Uterus (tissue), 4 donors: ENCODE data around the gene SYNGAP1. TPM values are rescaled to one million over a fixed set of nuclear protein-coding genes. Genes with fewer than 3 reads are reported as not detected.

Source experiments
- DNase-seq, 2 donors: peaks; one replicate each; pipeline ENCODE4 v3.0.0-alpha.2; 2019 to 2020
- H3K27ac ChIP-seq, 2 donors: fragments of 200-600 bp; sonication (generic); 1 replicate in 1 of 2; 2 replicates in 1 of 2; pipeline ENCODE4 v1.5.1; 2016 to 2018
- H3K27me3 ChIP-seq, 2 donors: fragments of 200-600 bp; sonication (generic); one replicate each; pipeline ENCODE4 v1.5.1; 2018 to 2019; ENCODE audit warnings: control low read depth in 1 of 2
- H3K36me3 ChIP-seq, 2 donors: fragments of 200-600 bp; sonication (generic); one replicate each; pipeline ENCODE4 v1.5.1; 2019; ENCODE audit warnings: control low read depth in 1 of 2
- H3K4me1 ChIP-seq, 2 donors: fragments of 200-600 bp; sonication (generic); one replicate each; pipeline ENCODE4 v1.5.1; 2018 to 2019; ENCODE audit warnings: control low read depth in 1 of 2
- H3K4me3 ChIP-seq, 2 donors: fragments of 200-600 bp; sonication (generic); 1 replicate in 1 of 2; 2 replicates in 1 of 2; pipeline ENCODE4 v1.5.1; 2018 to 2019; ENCODE audit warnings: mild to moderate bottlenecking in 1 of 2
- H3K9me3 ChIP-seq, 2 donors: fragments of 200-600 bp; sonication (generic); one replicate each; pipeline ENCODE4 v1.5.1; 2019; ENCODE audit warnings: control low read depth in 1 of 2
- POLR2A ChIP-seq, 2 donors: fragments of 450-650 bp; IDR thresholded peaks; one replicate each; pipeline ENCODE4 v1.6.1; 2016; ENCODE audit warnings: antibody characterized with exemption in 2 of 2, mild to moderate bottlenecking in 1 of 2, moderate library complexity in 1 of 2
- intact Hi-C: fragments of 100-400 bp; cut with DNase I; formaldehyde crosslinking; loops from one replicate; pipeline ENCODE4 v1.15.1; 2023; ENCODE audit warnings: low total_unique reads
- total RNA-seq, 4 donors: library from RNA; depleted of rRNA in 3 of 4; stranded (reverse); fragments of >200 nt in 3 of 4; gene quantifications; one replicate each; pipeline versions ENCODE4 v1.1.0 to v1.2.4, GENCODE V29; 2014 to 2023
- TF ChIP-seq, protein P1 (sequence below), 4 experiments: fragments of 200-600 bp in 2 of 4; fragments of 450-650 bp in 2 of 4; sonication (generic) in 2 of 4; IDR thresholded peaks; one replicate each; pipeline ENCODE4 v1.5.1; 2016 to 2019; ENCODE audit warnings: antibody characterized with exemption in 4 of 4, mild to moderate bottlenecking in 2 of 4, moderate library complexity in 1 of 4
- donor health status: DM: yes; HTN: yes; CAD: no.

SYNGAP1 gene
- total RNA-seq, 4 donors from 2014 or later: 11.5 to 67.6 (median 14.4) TPM

DNA sequence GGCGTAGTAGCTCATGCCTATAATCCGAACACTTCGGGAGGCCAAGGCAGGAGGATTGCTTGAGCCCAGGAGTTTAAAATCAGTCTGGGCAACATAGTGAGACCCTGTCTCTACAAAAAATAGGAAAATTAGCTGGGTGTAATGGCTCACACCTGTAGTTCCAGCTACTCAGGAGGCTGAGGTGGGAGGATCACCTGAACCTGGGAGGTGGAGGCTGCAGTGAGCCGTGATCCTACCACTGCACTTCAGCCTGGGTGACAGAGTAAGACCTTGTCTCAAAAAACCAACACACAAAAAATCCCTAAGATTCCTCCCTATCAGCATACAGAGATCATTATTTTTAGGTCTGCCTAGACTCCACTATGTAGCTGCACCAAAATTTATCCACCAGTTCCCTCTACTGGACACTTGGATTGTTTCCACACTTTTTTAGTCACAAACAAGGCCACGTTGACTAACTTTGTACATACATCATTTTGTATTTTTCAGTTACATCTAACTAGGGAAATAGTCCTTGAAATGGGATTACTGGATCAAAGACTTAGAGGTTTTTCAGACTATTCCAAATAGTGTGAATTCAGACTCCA is 12.6 kb upstream of the SYNGAP1 start:
- TF ChIP-seq POLR2A (IDR thresholded peaks at IDR 0.05): no peak
- TF ChIP-seq, protein P1, sequence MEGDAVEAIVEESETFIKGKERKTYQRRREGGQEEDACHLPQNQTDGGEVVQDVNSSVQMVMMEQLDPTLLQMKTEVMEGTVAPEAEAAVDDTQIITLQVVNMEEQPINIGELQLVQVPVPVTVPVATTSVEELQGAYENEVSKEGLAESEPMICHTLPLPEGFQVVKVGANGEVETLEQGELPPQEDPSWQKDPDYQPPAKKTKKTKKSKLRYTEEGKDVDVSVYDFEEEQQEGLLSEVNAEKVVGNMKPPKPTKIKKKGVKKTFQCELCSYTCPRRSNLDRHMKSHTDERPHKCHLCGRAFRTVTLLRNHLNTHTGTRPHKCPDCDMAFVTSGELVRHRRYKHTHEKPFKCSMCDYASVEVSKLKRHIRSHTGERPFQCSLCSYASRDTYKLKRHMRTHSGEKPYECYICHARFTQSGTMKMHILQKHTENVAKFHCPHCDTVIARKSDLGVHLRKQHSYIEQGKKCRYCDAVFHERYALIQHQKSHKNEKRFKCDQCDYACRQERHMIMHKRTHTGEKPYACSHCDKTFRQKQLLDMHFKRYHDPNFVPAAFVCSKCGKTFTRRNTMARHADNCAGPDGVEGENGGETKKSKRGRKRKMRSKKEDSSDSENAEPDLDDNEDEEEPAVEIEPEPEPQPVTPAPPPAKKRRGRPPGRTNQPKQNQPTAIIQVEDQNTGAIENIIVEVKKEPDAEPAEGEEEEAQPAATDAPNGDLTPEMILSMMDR (IDR thresholded peaks at IDR 0.05): peak in 1 of 4 experiments; percentile 26
- Histone ChIP-seq H3K4me3 (no peak overlapping the region), H3K27ac (no peak overlapping the region), H3K4me1 (no peaks in the 10 kb centered on the region), H3K36me3 (no peaks in the 10 kb centered on the region), H3K9me3 (no peaks in the 10 kb centered on the region), H3K27me3 (no peaks in the 10 kb centered on the region)
- intact Hi-C loops: no loop called here
- DNase-seq: no peak

DNA sequence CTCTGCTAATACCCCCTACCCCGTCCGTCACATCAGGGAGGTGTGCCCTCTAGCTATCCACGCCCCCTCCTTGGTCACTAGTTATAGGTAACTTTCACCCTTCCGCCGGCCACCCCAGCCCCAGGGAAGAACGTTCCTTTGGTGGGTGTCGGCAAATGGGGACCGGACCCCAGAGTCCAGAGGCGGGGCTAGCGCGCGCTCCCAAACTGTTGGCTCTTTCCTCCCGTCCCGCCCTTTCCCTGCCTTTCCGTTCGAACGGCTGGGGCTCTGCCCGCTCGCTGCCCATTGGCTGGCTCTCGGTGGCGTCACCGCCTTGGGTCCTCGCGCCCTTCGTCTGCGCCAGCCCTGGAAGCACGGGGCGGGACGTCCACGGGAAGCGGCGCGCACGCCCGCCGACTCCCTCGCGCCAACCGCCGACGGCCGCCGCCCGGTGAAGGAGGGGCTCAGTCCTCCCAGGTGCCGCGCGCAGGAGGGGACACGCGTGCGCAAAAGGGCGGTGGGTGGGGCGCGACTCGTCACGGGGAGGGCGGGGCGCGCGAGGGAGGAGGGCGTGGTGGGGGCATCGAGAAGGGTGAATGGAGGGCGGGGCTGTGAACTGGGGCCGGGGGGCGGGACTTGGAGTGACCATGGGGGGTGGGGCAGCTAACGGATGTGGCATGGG is 9.7 kb upstream of the SYNGAP1 start:
- intact Hi-C loops: no loop called here
- H3K9me3 ChIP-seq: no peaks in the 10 kb centered on the region

DNA sequence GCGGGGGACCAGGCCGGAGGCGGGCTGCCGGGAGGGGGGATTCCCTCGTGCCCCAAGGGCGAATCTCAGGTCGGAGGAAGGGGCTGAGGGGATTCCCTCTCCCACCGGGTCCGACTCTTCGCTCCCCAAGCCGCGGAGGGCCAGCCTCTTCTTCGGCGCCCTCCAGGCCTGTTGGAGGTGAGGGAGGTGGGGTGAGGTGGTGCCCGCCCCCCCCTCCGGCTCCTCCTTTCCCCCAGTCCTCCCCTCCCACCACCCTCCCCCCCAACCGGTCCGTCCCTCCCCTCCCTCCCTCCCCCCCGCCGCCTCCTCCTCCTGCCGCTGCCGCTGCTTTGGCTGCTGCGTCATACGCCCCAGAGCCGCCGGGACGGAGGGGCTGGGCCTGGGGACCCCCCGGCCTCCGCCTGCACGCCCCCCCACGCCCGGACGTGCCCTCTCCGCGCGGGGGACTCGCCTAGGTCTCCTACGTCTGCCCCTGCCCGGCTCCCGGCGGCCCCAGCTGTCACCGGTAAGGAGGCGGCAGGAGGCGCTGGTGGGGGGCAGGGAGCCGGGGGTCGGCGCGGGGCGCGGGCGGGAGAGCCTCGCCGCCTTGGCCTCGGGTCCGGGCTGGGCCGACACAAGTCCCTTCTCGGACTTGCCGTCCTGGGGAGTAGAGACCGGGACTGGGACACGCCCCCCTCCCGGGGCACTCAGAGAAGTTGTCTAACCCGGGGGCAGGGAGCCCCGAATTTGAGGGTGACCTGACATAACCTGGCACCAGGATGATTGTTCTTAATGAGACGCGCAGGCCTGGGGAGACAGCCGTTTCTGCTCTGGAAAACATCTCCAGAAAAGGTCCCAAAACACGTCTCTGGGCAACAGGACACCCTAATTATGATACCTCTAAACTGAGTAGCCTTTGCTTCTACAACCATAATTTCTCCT is 8.9 kb upstream of the SYNGAP1 start, which contains the start of gene PHF1:
PHF1 (plus strand) TSS at position 304 of the 921 bp plus-strand sequence. CDS start 1,250 bp downstream, outside the sequence.
- H3K27ac ChIP-seq: peak within 1 kb of the TSS; percentile 97 to 99
- peak within 1 kb of the TSS; percentile 84 to 85 for H3K4me3 ChIP-seq
- no peaks in the 10 kb centered on the region for H3K9me3 ChIP-seq
- TF ChIP-seq POLR2A (IDR thresholded peaks at IDR 0.05): peak; percentile 45 to 69
- TF ChIP-seq, protein P1 (IDR thresholded peaks at IDR 0.05): peak in 1 of 4 experiments; percentile 8
- peaks cover 0 to 4% of the 10 kb centered on the region in 2 donors for H3K4me1 ChIP-seq
- no peak for DNase-seq
- no peaks in the 10 kb centered on the region for H3K27me3 ChIP-seq
- intact Hi-C loops: no loop called here
- no peaks in the 10 kb centered on the region for H3K36me3 ChIP-seq

More for the DNA sequence above, 9.7 kb upstream of the SYNGAP1 start:
- Histone ChIP-seq H3K4me1 (peaks cover 0 to 4% of the 10 kb centered on the region in 2 donors), H3K27ac (peak overlapping the region; percentile 97 to 99), H3K36me3 (no peaks in the 10 kb centered on the region), H3K27me3 (no peaks in the 10 kb centered on the region), H3K4me3 (peak overlapping the region; percentile 84 to 85)
- peak; percentile 82 to 89 for TF ChIP-seq POLR2A (IDR thresholded peaks at IDR 0.05)
- TF ChIP-seq, protein P1 (IDR thresholded peaks at IDR 0.05): no peak
- DNase-seq: peak; percentile 97 to 98

DNA sequence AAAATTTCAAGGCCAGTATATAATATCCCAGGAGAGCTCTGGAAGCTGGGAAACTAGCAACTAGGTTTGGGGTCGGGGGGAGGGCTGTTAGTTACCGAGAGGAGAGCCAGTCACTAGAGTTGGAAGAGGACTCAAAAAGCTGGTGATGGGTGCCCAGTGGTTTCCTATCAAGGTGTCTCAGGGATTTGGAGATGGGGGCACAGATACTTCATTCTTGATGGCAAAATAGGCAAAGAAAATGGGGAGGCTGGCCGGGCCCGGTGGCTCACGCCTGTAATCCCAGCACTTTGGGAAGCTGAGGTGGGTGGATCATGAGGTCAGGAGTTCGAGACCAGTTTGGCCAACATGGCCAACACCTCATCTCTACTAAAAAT is 8.2 kb upstream of the SYNGAP1 start:
- Histone ChIP-seq H3K4me3 (peak overlapping the region; percentile 84 to 85), H3K27ac (peak overlapping the region; percentile 97 to 99), H3K4me1 (peaks cover 4 to 5% of the 10 kb centered on the region in 2 donors), H3K9me3 (no peaks in the 10 kb centered on the region), H3K27me3 (no peaks in the 10 kb centered on the region), H3K36me3 (no peaks in the 10 kb centered on the region)
- DNase-seq: no peak
- intact Hi-C loops: no loop called here
- TF ChIP-seq, protein P1 (IDR thresholded peaks at IDR 0.05): no peak
- TF ChIP-seq POLR2A (IDR thresholded peaks at IDR 0.05): no peak
